IPS DF 19.7 (cell line): ENCODE data around the gene GLP1R.

Experiments used
- DNase-seq: peaks from one replicate; pipeline ENCODE4 v3.0.0-alpha.2; 2013; ENCODE audit warnings: low read depth, low spot score

The GLP1R gene

DNA sequence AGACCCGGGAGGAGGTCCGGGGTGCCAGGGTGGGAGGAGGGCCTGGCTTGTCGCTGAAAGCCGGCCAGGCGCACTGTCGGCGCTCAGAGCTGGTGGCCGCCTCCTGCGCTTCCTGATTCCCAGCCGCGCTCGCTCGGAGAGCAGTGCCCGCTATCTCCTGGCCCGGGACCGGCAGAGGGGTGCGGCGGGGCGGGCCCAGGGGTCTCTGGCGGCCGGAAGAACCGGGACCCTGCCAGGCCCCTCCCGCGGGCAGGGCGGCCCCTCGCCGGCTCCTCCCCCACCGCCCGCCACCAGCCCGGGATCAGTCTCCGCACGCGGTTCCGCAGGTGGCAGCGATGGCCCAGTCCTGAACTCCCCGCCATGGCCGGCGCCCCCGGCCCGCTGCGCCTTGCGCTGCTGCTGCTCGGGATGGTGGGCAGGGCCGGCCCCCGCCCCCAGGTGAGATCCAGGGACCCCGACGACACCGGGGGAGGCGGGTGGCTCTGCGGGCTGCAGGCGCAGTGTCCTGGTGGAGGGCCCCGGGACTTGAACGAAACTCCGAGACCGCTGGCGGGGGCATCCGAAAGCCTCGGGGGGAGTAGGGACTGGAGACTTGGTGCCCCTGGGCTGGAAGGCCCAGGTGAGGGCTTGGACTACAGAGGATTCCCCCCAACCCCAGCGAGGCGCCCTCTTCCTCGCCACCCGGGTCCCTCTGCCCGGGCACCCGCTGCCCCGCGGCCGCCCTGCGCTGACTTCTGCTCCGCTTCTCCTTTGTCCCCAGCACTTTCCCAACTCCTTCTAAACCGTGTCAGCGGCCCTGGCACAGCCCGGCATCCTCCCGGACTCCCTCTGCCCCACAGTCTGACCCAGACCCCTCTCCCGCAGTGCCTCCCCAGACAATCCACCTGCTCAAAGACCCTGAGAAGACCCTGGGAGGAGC lies at the start of gene GLP1R:
TSS of gene GLP1R (plus strand) at position 301 of the 919 bp plus-strand sequence. CDS start at position 361, 60 bp downstream.
- no peak for DNase-seq

DNA sequence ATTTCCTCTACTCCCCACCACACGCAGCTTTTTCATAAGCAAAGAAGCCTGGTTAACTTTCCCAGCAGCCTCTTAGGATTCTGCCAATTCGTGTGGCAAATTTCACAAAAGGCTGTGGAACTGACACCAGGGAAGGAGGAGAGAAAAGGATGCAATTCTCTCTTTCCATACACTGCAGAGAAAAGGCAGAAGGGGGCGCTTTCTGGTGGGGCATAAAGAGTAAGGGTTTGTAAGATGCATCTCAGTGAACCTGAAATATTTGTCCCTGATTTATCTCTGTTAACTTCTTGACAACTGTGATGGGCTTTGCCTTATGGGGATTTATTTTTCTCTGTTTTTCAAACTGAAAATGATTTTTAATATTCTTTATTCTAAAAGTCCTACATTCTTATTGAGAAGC lies 45.5 kb upstream of the GLP1R start:
- DNase-seq, result no peak

DNA sequence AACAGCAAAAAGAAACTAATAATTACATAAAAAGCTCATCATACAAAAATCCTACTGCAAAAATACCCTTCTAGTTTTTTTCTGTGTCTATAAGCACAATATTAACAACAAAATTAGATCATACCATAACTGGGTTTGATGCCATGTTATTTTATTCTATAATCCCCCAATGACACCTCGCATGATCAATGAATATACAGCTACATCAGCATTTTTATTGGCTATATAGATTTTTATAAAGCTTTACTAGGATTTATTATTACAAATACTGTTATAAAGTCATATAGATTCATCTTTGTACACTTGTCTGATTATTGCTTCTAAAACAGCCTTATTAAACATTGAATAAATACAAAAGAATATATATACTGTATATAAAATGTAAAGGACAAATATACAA lies 45.1 kb upstream of the GLP1R start:
- DNase-seq, result no peak

DNA sequence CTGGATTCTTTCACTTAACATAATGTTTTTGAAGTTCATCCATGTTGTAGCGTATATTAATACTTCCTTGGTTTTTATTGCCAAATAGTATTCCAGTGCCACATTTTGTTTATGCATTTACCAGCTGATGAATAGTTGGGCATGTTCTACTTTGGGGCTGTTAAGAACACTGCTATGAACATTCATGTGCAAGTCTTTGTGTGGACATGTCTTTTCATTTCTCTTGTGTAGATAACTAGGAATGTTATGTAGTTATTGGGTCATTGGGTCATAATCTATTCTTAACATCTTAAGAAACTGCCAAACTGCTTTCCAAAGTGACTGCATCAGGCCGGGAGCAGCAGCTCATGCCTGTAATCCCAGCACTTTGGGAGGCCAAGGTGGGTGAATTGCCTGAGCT lies 43.8 kb upstream of the GLP1R start:
- DNase-seq, result no peak

DNA sequence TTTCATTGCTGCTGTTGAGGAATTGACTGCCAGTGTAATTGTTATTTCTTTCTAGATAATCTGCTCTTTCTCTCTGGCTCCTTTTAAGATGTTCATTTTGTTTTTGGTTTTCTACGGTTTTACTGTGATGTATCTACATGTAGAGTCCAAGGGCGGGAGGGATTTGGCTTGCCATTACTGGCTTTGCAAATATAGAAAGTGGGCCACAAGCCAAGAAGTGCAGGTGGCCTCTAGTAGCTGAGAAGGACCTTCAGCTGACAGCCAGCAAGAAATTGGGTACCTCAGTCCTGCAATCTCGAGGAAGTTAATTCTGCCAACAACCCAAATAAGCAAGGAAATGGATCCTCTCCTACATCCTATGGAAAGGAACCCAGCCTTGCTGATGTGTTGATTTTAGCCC lies 42.8 kb upstream of the GLP1R start:
- no peak for DNase-seq

DNA sequence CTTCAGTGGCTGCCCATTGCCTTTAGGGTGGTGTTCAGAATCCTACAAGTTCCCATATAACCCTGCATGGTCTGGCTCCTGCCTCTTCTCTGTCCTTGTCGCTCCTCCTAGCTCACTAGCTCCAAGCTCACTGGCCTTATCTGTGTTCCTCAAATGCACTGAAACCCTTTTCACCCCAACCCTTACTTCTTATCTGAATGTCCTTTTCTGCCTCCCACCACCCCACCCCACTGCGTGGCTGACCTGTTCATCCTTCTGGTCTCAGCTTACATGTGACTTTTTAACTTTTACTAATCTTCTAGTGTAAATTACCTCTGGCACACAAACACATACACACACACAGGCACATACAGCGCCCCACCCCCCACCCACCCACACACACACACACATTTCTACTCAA lies 41.0 kb upstream of the GLP1R start:
- DNase-seq, result no peak

DNA sequence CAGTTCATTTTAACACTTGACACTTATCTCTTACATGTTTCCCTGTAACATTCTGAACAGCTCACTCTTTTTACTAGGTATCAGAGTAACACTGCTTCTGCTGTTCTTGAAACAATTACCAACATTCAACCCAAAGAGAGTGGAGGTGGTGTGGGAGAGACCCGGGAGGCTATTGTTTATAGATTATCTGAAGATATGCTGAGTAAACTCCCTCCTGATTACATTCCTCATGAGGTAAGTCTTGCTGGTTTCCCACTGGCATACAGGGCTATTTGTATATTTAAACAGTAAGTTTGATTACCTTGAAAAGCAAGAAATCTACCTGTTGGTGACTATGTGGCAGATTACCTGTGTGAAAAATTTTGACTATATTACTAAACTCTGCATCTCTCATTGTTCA lies 39.8 kb upstream of the GLP1R start:
- DNase-seq, result no peak

DNA sequence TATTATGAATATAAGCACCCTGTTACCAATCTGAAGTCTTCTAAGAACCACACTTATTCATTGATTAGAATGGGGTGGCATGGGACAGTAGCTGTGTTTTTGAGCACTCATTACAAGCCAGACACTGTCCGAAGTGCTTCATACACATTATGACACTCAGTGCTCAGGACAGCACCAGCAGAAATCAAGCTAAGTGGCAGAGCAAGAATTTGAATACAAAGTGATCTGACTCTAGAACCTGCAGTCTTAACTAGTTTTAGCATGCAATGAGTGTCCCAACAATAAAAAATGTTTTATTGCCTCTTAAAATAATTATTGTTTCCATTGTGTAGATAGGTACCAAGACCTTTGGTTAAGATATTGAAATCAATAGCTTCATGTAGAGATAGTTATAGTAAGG lies 39.1 kb upstream of the GLP1R start:
- DNase-seq, result no peak

DNA sequence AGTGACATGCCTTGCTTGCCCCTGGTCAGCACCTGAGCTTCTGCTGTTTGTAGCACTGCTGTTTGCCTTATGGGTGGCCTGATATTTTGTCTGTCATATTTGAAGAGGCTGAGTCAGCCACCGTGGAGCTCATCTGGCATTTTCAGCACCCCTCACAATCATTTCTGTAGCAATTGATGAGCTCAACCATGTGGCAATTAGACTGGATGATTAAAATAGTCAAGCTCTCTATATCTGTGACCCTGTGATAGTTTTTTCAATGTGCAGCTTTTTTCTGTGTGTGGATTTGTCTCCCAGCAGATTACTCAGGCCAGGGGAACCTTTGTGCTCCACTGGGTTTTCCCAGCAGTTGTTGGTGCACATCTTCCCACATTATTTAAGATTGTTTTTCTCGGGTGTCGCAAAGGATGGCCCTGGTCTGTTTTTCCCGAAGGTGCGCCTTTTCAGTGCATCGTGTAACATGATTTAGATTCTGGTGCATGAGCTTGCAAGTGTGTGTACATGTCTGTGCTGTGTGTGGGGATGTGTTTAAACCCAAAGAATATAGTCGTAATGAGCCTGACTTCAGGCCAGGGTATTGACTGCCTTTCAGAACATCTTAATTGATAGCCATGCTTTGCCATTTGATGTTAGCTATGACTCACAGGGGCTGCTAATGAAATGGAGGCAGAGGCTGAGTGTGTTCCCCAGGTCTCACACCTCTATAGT lies 31.6 kb upstream of the GLP1R start:
- no peak for DNase-seq

DNA sequence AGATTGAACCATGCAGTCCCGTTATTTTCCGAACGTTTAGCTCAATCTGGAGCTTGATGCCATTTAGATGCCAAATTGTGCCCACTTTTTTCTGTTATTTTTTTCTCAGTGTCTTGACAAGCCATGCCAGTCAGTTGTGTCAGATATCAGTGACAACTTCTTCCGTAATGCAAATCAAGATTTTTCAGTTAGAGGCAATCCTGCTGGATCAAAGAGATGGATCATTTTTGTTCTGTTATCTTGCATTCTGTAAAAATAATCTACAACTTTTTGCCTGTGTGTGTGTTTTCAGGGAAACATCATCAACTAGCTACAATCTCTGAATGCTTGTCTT lies 31.1 kb upstream of the GLP1R start:
- DNase-seq, result no peak

DNA sequence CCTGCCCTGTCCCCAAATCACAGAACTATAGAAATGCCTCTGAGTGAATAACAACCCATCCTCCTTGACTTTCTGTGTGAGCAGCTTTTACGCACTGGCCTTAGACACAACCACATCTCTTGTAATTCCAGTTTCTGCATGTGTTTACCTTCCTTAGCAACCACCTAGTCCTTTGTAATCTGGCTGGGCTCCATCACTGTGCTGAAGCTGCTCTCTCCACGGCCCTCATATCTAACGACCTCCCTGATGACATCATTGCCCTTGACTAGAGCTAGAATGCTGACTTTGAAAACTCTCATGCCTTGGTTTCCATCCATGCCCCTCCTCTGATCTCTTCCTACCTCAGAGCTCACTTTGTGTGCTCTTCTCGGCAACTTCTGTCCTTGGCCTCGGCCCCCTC lies 30.5 kb upstream of the GLP1R start:
- DNase-seq, result no peak

DNA sequence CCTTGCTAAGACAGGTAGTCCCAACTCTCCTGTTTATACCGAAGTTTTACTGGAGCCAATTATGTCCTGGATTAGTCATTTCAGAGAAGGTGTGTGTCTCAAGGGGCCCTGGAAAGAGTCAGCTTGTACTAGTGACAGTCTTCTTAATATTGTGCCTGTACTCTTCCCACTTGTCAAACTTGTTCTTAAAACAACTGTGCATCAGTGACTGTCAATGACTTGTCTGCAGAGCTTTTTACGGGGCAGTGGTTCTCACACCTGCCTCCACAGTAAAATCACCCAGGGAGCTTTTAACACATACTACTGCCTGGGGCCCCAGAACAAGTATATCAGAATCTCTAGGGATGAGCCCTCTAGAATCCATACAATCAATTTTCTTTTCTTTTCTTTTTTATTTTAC lies 28.4 kb upstream of the GLP1R start:
- DNase-seq, result no peak

DNA sequence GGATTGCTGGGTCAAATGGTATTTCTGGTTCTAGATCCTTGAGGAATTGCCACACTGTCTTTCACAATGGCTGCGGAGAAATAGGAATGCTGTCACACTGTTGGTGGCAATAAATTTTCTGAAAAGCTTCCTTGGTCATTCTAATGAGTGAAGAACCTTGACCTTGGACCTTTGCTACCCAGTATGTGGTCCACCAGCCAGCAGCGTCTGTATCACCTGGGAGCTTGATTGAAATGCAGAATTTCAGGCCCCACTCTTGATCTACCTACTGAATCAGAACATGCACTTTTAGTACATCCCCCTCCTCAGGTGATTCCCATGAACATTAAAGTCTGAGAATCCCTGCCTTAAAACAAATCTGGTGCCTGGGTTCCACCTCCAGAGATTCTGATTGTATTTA lies 27.5 kb upstream of the GLP1R start:
- no peak for DNase-seq

DNA sequence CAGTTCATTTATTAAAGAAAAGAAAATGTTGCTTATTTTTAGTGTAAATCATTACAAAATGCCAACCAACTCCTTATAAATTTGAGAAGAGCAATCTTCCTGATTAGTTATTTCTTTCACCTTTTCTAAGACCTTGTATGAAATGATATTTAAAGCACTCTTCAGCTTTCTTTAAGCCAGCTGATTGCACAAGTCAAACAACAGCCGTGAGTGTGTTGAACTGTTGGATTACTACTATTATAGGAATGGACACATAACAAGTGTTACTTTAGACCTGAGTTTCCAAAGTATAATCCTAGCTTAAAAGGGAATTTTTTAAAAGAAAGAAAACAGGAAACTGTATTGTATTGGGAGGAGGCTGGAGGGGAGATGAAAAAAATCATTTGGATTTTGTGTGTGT lies 26.8 kb upstream of the GLP1R start:
- DNase-seq, result no peak

DNA sequence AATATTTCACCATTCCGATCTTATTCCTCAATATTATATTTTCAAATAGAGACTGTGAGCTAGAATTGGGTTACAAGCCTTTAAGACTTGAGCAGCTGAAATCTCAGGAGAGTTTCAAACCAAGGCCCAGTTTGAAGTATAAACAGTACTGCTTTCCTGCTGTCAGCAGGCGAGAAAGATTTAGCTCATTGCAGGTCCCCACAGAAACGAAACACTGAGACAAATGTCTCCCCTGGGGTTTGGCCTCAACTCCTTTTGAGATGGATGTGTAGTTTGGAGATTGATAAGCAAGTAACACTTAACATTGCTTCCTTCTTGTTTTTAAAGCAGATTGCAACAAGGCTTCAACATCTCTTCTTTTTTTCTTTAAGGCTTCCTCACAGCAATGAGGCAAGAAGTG lies 22.4 kb upstream of the GLP1R start:
- DNase-seq, result no peak

DNA sequence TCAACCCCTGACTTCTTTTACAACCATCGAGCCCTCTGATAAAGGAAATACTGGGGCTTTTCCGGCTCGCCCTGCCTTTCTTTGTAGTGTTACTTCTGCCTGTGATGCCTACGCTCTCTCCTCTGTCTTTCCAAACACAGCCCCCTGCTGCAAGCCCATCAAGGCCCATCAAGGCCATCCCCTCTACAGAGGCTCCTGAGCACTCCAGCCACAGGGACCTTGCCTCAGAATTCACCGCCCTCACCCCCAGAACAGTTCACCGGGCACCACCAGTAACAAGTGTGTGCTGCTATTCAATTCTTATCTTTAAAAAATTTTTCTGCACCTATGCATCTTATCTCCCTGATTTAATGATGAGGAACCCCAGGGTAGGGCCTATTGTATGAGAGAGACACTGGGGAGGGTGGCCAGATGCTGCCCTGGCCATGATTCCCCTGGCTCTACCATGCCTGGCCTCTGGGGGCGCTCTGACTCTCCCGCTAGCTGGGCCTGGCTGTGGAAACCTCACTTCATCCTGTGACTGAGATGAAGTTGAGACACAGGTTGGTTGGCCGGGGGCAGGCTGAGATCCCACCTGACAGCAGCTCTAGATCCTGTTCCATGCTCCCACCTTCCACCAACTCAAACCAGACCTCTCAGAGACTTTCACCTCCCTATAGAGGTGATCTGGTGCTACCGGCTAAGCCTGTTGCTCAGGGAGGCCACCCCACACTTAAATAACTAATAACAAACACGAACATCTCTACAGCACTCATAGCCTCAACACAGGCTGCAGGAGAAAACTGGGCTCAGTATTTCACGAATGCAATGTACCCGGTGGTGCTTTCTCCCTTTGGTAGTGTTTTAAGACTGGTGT lies 19.2 kb upstream of the GLP1R start:
- DNase-seq, result no peak

DNA sequence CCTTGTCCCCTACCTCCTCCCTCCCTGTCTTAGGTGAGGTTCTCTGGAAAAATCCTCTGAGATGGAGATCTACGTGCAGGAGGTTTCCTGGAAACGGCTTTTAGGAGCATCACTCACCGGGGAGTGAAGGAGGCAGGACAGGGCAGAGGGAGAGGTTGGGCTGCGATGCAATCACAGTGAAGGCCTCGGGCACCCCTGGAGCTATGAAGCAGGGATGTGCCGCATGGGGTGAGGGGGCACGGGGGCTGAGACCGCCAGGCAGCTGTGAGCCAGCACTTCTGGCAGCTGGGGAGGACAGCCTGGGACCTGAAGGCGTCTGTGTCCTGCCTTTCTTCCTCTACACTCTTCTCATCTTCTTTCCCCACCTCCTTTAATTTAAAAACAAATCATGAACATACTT lies 12.9 kb upstream of the GLP1R start:
- no peak for DNase-seq

DNA sequence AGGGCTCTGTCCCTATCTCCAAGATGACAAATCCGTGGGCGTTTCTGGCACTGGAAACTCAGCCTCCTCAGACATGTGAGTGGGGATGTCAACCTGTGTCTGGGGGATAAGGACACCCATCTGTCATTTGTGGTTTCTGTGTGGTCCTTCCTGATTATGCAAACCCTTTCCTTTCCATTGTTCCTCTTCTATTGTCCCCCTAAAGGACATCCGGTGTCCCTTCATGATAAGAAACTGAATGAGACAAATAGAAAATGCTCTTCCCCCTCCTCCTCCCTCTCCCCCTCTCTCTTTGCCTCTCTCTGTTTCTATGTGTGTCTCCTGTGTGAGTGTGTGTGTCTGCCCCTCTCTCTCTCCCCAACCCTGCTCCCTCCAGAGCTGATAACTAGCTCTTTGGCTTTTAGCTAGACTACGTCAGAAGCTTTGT lies 11.5 kb upstream of the GLP1R start:
- no peak for DNase-seq

DNA sequence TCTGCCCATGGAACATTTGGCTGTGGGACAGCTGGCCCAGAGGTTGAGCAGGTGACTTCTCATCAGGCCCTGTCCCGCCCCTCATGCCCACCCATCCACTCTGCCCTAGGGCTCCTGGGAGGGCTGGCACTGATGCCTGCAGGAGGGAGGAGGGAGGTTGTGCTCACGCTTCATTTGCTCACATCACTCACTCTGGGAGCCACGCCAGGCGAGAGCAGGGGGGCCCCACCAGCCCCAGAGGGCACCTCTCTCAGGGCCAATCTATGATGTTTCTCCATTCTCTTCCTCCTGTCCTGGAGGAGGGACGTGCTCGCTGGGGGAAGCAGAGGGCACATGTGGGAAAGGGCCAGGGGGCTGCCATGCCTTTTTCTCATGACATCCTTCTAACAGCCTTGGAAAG lies 10.9 kb upstream of the GLP1R start:
- no peak for DNase-seq

DNA sequence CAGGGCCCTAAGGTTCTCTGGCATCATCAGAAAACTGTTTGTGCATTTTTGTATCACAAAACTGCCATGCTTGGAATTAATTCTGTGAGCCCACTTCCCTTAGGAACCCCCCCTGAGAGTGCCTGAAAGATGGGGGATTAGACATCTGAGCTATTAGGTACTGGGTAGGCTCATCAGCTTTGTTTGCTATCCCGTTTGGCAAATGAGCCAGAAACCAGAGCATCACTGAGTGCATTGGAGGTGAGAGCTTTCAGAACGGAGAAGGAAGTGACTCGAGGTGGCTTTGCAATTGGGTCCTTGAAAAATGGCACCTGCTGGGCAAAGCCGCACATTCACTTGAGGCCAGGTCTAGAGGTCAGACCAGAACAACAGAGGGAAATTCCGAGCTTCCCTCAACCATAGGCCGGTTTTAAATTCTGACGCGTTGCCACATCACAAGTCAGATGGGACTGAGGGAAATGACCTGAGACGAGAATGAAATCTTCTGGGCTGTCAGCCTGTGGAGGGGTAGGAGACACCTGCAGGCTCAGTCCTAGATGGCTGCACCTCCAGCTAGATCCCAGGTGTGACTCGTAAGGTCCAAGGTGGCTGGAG lies 8.4 kb upstream of the GLP1R start:
- DNase-seq, result no peak

DNA sequence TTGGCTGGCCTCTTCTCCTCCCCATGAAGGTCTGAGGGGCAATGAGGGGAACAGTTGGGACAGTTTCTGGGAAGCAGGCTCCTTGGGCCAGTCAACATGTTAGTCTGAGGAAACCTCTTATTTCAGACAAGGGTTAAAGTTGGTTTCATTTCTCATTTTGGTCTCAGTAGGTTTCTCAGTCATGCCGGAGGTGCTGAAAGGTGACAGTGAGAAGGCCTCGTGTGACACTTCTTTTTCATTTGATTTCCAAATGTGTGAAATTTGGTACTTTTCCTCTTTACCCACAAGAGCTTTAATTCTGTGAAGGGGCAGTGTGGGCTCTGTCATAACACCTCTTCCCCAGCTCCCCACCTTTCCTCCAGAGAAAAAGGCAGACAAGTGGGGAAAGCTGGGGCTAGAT lies 7.5 kb upstream of the GLP1R start:
- no peak for DNase-seq

DNA sequence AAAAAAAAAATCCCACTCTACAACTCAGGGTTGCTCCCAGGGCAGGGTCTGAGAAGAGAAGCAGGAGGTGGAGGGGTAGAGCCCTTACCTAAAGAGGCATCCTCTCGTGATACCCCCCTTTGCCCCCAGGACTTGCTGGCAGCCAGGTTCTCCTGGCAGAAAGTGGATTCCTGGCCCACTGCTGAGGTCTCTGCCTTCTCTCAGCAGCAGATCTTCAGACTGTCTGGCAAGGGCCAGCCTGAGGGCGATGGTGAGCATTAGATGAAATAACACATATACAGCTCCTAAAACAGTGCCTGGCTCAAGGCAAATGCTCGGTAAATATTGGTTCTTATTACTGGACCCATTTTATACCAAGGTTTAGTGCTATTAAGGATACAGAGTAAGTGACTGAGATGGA lies 4.8 kb upstream of the GLP1R start:
- DNase-seq, result no peak
